Kidney epithelial cell (primary cell): ENCODE results near the gene RAB34. TPM values are rescaled to one million over a fixed set of nuclear protein-coding genes. Genes with fewer than 3 reads are reported as not detected.

Experiments
- DNase-seq: peaks from one replicate; pipeline ENCODE4 v3.0.0-alpha.2; 2010; ENCODE audit warnings: low read depth
- H3K27me3 ChIP-seq: 2 replicates; pipeline ENCODE4 v1.6.0; 2011; ENCODE audit warnings: low read length; ENCODE audit not compliant: control insufficient read depth, insufficient read depth
- H3K36me3 ChIP-seq: 2 replicates; pipeline ENCODE4 v1.5.1; 2011; ENCODE audit warnings: low read length; ENCODE audit not compliant: control insufficient read depth, insufficient read depth
- H3K4me3 ChIP-seq: 2 replicates; pipeline ENCODE4 v1.5.1; 2011; ENCODE audit warnings: low read depth, mild to moderate bottlenecking, control low read depth, low read length
- CTCF ChIP-seq: IDR thresholded peaks from 2 replicates; pipeline ENCODE4 v1.5.1; 2011; ENCODE audit warnings: mild to moderate bottlenecking, moderate library complexity, low read length, control low read depth, inconsistent platforms; ENCODE audit not compliant: insufficient read depth, poor library complexity, severe bottlenecking
- total RNA-seq: library from RNA; depleted of rRNA; stranded (reverse); fragments of >200 nt; gene quantifications from 2 replicates; pipeline ENCODE4 v1.2.3, GENCODE V29; 2015

Gene RAB34
- total RNA-seq, 1 donor from 2014 or later: 314 TPM

- H3K4me3 ChIP-seq: no peak overlapping the region
- DNase-seq: no peak
- H3K36me3 ChIP-seq: peaks cover 2% of the 10 kb centered on the region
- no peaks in the 10 kb centered on the region for H3K27me3 ChIP-seq
- no peak for TF ChIP-seq CTCF
These were observed 41.7 kb upstream of the RAB34 start for GRCh38 chr17:28759256-28759865.

- H3K36me3 ChIP-seq: peaks cover 2% of the 10 kb centered on the region
- no peak overlapping the region for H3K4me3 ChIP-seq
- TF ChIP-seq CTCF: no peak
- DNase-seq: no peak
- no peaks in the 10 kb centered on the region for H3K27me3 ChIP-seq
These were observed 40.9 kb upstream of the RAB34 start for GRCh38 chr17:28758411-28759121.

GRCh38 chr17:28756049-28756804, 38.6 kb upstream of the RAB34 start:
- H3K36me3 ChIP-seq: peaks cover 2% of the 10 kb centered on the region
- no peak for DNase-seq
- no peaks in the 10 kb centered on the region for H3K27me3 ChIP-seq
- no peak overlapping the region for H3K4me3 ChIP-seq
- no peak for TF ChIP-seq CTCF

- no peak for DNase-seq
- no peak overlapping the region for H3K4me3 ChIP-seq
- peaks cover 2% of the 10 kb centered on the region for H3K36me3 ChIP-seq
- TF ChIP-seq CTCF: no peak
- no peaks in the 10 kb centered on the region for H3K27me3 ChIP-seq
These were observed 37.8 kb upstream of the RAB34 start for GRCh38 chr17:28755486-28755885.

GRCh38 chr17:28751600-28752366, 34.1 kb upstream of the RAB34 start:
- Histone ChIP-seq H3K4me3 (no peak overlapping the region), H3K27me3 (no peaks in the 10 kb centered on the region), H3K36me3 (peaks cover 7% of the 10 kb centered on the region)
- no peak for DNase-seq
- TF ChIP-seq CTCF: no peak
